A549 (cell line): ENCODE measurements around the gene AGA. TPM values are rescaled to one million over a fixed set of nuclear protein-coding genes. Genes with fewer than 3 reads are reported as not detected.

Source experiments
- ATAC-seq, 2 experiments: fragments of 200-7000 bp in 1 of 2; fragments of >200 bp in 1 of 2; cut with Nextera tagmentation in 1 of 2; cut with Tn5 transposase in 1 of 2; 3 replicates each; pipeline versions ENCODE4 v1.8.0 to v1.9.1; 2018 to 2020; ENCODE audit warnings: mild to moderate bottlenecking in 1 of 2, moderate library complexity in 1 of 2
- CTCF ChIA-PET: fragments of 300-600 bp; sonication (Branson Sonifier 250); formaldehyde crosslinking; extraction: SDS; loops from one replicate; lab custom pipeline; 2021; ENCODE audit warnings: antibody characterized with exemption, inconsistent platforms; lab: Yijun Ruan, JAX
- POLR2A ChIA-PET: fragments of 350-600 bp; formaldehyde crosslinking; extraction: SDS; loops from one replicate; lab custom pipeline; 2021; ENCODE audit warnings: antibody characterized with exemption, inconsistent platforms; lab: Yijun Ruan, JAX
- DNase-seq, 2 experiments: peaks; one replicate each; pipeline versions ENCODE4 v3.0.0 to v3.0.0-alpha.2; 2011 to 2016; ENCODE audit warnings: low read depth in 1 of 2, low spot score in 1 of 2
- FAIRE-seq: peaks from 2 replicates; lab custom pipeline; 2011; peaks lifted over from hg19 to GRCh38; lab: Jason Lieb, UNC
- H3K27ac ChIP-seq, 2 experiments: fragments of >200 bp; sonication (Bioruptor Twin); formaldehyde crosslinking; 3 replicates each; pipeline ENCODE4 v1.5.1; 2016 to 2017
- H3K4me1 ChIP-seq: fragments of >200 bp; sonication (Bioruptor Twin); formaldehyde crosslinking; 3 replicates; pipeline ENCODE4 v1.6.1; 2016
- H3K4me2 ChIP-seq: fragments of >200 bp; sonication (Bioruptor Twin); formaldehyde crosslinking; 3 replicates; pipeline ENCODE4 v1.6.1; 2016
- H3K4me3 ChIP-seq: fragments of >200 bp; sonication (Bioruptor Twin); formaldehyde crosslinking; 3 replicates; pipeline ENCODE4 v1.5.1; 2016
- H3K9me3 ChIP-seq: fragments of >200 bp; sonication (Bioruptor Twin); formaldehyde crosslinking; 3 replicates; pipeline ENCODE4 v1.6.1; 2016
- ATOH8 ChIP-seq: fragments of 250-450 bp; sonication (Bioruptor Pico); IDR thresholded peaks from 2 replicates; pipeline ENCODE4 v1.5.0; 2020; ENCODE audit warnings: low read depth, mild to moderate bottlenecking, moderate library complexity
- CEBPB ChIP-seq, 2 experiments: fragments of >200 bp in 1 of 2; sonication (Bioruptor Twin) in 1 of 2; formaldehyde crosslinking in 1 of 2; IDR thresholded peaks; 2 replicates each; pipeline ENCODE4 v1.6.1; 2012 to 2016
- CHD2 ChIP-seq: fragments of 150-350 bp; IDR thresholded peaks from 2 replicates; pipeline ENCODE4 v1.6.1; 2014; ENCODE audit warnings: low read length; ENCODE audit not compliant: partially characterized antibody
- CTCF ChIP-seq: fragments of >200 bp; sonication (Bioruptor Twin); formaldehyde crosslinking; IDR thresholded peaks from 3 replicates; pipeline ENCODE4 v1.5.1; 2016
- E2F6 ChIP-seq: IDR thresholded peaks from 2 replicates; pipeline ENCODE4 v1.6.1; 2012; ENCODE audit warnings: low read depth, borderline replicate concordance
- EP300 ChIP-seq, 2 experiments: fragments of >200 bp; sonication (Bioruptor Twin); formaldehyde crosslinking; IDR thresholded peaks; 2 replicates in 1 of 2; 3 replicates in 1 of 2; pipeline ENCODE4 v1.6.1; 2016 to 2017
- GATA3 ChIP-seq: IDR thresholded peaks from 2 replicates; pipeline ENCODE4 v1.6.1; 2012; ENCODE audit warnings: borderline replicate concordance
- HMGXB4 ChIP-seq: fragments of 250-450 bp; sonication (Bioruptor Pico); IDR thresholded peaks from 2 replicates; pipeline ENCODE4 v1.5.0; 2021; ENCODE audit warnings: mild to moderate bottlenecking, moderate library complexity, borderline replicate concordance
- HOXB13 ChIP-seq: fragments of 250-450 bp; sonication (Bioruptor Pico); IDR thresholded peaks from 2 replicates; pipeline ENCODE4 v1.5.0; 2020; ENCODE audit warnings: low read depth, mild to moderate bottlenecking, moderate library complexity
- HOXB5 ChIP-seq: fragments of 250-450 bp; sonication (Bioruptor Pico); IDR thresholded peaks from 2 replicates; pipeline ENCODE4 v1.5.0; 2020; ENCODE audit warnings: mild to moderate bottlenecking, moderate library complexity
- JUNB ChIP-seq: fragments of >200 bp; sonication (Bioruptor Twin); formaldehyde crosslinking; IDR thresholded peaks from 2 replicates; pipeline ENCODE4 v1.6.1; 2016
- KDM5A ChIP-seq: fragments of 200-600 bp; sonication (generic); IDR thresholded peaks from 2 replicates; pipeline ENCODE4 v1.6.1; 2016; ENCODE audit warnings: antibody characterized with exemption, mild to moderate bottlenecking
- MAFK ChIP-seq: fragments of 450-650 bp; IDR thresholded peaks from 2 replicates; pipeline ENCODE4 v1.6.1; 2014; ENCODE audit not compliant: partially characterized antibody
- MAZ ChIP-seq: fragments of 150-350 bp; IDR thresholded peaks from 2 replicates; pipeline ENCODE4 v1.6.1; 2014; ENCODE audit warnings: antibody characterized with exemption, low read depth, low read length, borderline replicate concordance
- NFE2L2 ChIP-seq: fragments of 150-350 bp; conservative IDR thresholded peaks from 2 replicates; pipeline ENCODE4 v1.6.1; 2014; ENCODE audit warnings: low read length
- RAD21 ChIP-seq, 2 experiments: fragments of >200 bp in 1 of 2; sonication (Bioruptor Twin) in 1 of 2; formaldehyde crosslinking in 1 of 2; IDR thresholded peaks in 1 of 2; conservative IDR thresholded peaks in 1 of 2; 2 replicates in 1 of 2; 3 replicates in 1 of 2; pipeline ENCODE4 v1.6.1; 2012 to 2018; ENCODE audit warnings: inconsistent platforms in 1 of 2
- RFX5 ChIP-seq: fragments of 450-650 bp; IDR thresholded peaks from 2 replicates; pipeline ENCODE4 v1.7.1; 2014; ENCODE audit warnings: antibody characterized with exemption, mild to moderate bottlenecking, moderate library complexity
- SREBF2 ChIP-seq: fragments of 450-650 bp; IDR thresholded peaks from 2 replicates; pipeline ENCODE4 v1.6.1; 2014; ENCODE audit warnings: mild to moderate bottlenecking, moderate library complexity
- TFCP2L1 ChIP-seq: fragments of 250-450 bp; sonication (Bioruptor Pico); IDR thresholded peaks from 2 replicates; pipeline ENCODE4 v1.5.0; 2021; ENCODE audit warnings: mild to moderate bottlenecking
- ZC3H11A ChIP-seq: fragments of 450-650 bp; IDR thresholded peaks from 2 replicates; pipeline ENCODE4 v1.6.1; 2014; ENCODE audit warnings: antibody characterized with exemption, mild to moderate bottlenecking
- WGBS: methylation state at CpG from one replicate; pipeline ENCODE4 v1.1.6; 2017; ENCODE audit errors: missing lambda C conversion rate; 5-methylcytosine and 5-hydroxymethylcytosine counted together
- polyA plus RNA-seq, 4 experiments: library from polyadenylated mRNA; depleted of rRNA in 3 of 4; stranded (reverse); fragments of >200 nt; fragmentation: RNase III in 1 of 4; extraction: RNeasy Plus Mini Kit Qiagen cat#74134 plus additional on column Dnase treatment in 1 of 4; gene quantifications; 2 replicates in 3 of 4; 3 replicates in 1 of 4; pipeline ENCODE4 v1.2.3, GENCODE V29; 2011 to 2017

The AGA gene
- polyA plus RNA-seq, 2 of the 4 experiments (the other 2 are of a cell fraction) = 25.1 to 44.0 TPM

GRCh38 chr4:177386278-177386815 lies 55.9 kb downstream of the AGA start (continued):
- TF ChIP-seq E2F6 = no peak
- no peak for TF ChIP-seq HMGXB4 (CRISPR knock-in tag)

- POLR2A ChIA-PET = no interaction called here
- WGBS = 65% methylated on average over 2 of the region's 2 CpGs
- no peak for FAIRE-seq
- H3K4me2 ChIP-seq = no peak overlapping the region
- H3K4me1 ChIP-seq = no peaks in the 10 kb centered on the region
- TF ChIP-seq ATOH8 (CRISPR knock-in tag) = no peak
- no peak for TF ChIP-seq CEBPB (IDR thresholded peaks at IDR 0.05)
- no peak for TF ChIP-seq ZC3H11A
- TF ChIP-seq KDM5A = no peak
- no peak for TF ChIP-seq TFCP2L1 (CRISPR knock-in tag)
- no peak for TF ChIP-seq RAD21 (conservative IDR thresholded peaks at IDR 0.05 in 1 of 2, IDR thresholded peaks at IDR 0.05 in 1 of 2)
- no peak for TF ChIP-seq HOXB5
- TF ChIP-seq CHD2 = no peak
- TF ChIP-seq JUNB = no peak
- TF ChIP-seq MAZ = no peak
- no peak for TF ChIP-seq NFE2L2
- TF ChIP-seq E2F6 = no peak
- TF ChIP-seq CTCF = no peak
- no peak for TF ChIP-seq HOXB13 (CRISPR knock-in tag)
- no peak for TF ChIP-seq MAFK
- TF ChIP-seq GATA3 = no peak
- no peak for TF ChIP-seq SREBF2
- no peak for TF ChIP-seq RFX5
- no peak for TF ChIP-seq EP300 (IDR thresholded peaks at IDR 0.05)
- TF ChIP-seq, all 56 proteins: peak for 0
- CTCF ChIA-PET = no interaction called here
- ATAC-seq = no peak
- no peak overlapping the region for H3K27ac ChIP-seq
- no peak overlapping the region for H3K4me3 ChIP-seq
- no peaks in the 10 kb centered on the region for H3K9me3 ChIP-seq
- no peak for DNase-seq
Observed at GRCh38 chr4:177385576-177386277, 56.5 kb downstream of the AGA start.
